Measurements from ENCODE around the gene DNAH17.

Gene DNAH17

GRCh38 chr17:78462148-78462547 lies 115.0 kb downstream of the DNAH17 start:
- no peak overlapping the region for H3K4me3 ChIP-seq (ENCODE audit: low read depth, low read length)
- no peak for DNase-seq
- H3K27me3 ChIP-seq: no peaks in the 10 kb centered on the region
- H3K9me3 ChIP-seq: no peaks in the 10 kb centered on the region
- H3K4me1 ChIP-seq: no peaks in the 10 kb centered on the region
- TF ChIP-seq CTCF (IDR thresholded peaks at IDR 0.05; ENCODE audit: low read depth, low read length): no peak
- H3K36me3 ChIP-seq: no peaks in the 10 kb centered on the region

- Histone ChIP-seq H3K9me3 (no peaks in the 10 kb centered on the region), H3K4me3 (ENCODE audit: low read depth, low read length) (no peak overlapping the region), H3K36me3 (no peaks in the 10 kb centered on the region), H3K4me1 (no peaks in the 10 kb centered on the region), H3K27me3 (no peaks in the 10 kb centered on the region)
- TF ChIP-seq CTCF (IDR thresholded peaks at IDR 0.05; ENCODE audit: low read depth, low read length): no peak
- no peak for DNase-seq
Measured at GRCh38 chr17:78461799-78462053, 115.5 kb downstream of the DNAH17 start.

- Histone ChIP-seq H3K9me3 (no peaks in the 10 kb centered on the region), H3K4me1 (no peaks in the 10 kb centered on the region), H3K36me3 (no peaks in the 10 kb centered on the region), H3K27me3 (no peaks in the 10 kb centered on the region), H3K4me3 (ENCODE audit: low read depth, low read length) (no peak overlapping the region)
- no peak for TF ChIP-seq CTCF (IDR thresholded peaks at IDR 0.05; ENCODE audit: low read depth, low read length)
- DNase-seq: no peak
Measured at GRCh38 chr17:78460951-78461798, 116.0 kb downstream of the DNAH17 start.

- Histone ChIP-seq H3K4me3 (ENCODE audit: low read depth, low read length) (no peak overlapping the region), H3K36me3 (no peaks in the 10 kb centered on the region), H3K4me1 (no peaks in the 10 kb centered on the region), H3K9me3 (no peaks in the 10 kb centered on the region), H3K27me3 (no peaks in the 10 kb centered on the region)
- TF ChIP-seq CTCF (IDR thresholded peaks at IDR 0.05; ENCODE audit: low read depth, low read length): no peak
- DNase-seq: no peak
Measured at GRCh38 chr17:78460176-78460675, 117.0 kb downstream of the DNAH17 start.

GRCh38 chr17:78459696-78460095 lies 117.5 kb downstream of the DNAH17 start:
- Histone ChIP-seq H3K4me3 (ENCODE audit: low read depth, low read length) (no peak overlapping the region), H3K27me3 (no peaks in the 10 kb centered on the region), H3K36me3 (no peaks in the 10 kb centered on the region), H3K4me1 (no peaks in the 10 kb centered on the region), H3K9me3 (no peaks in the 10 kb centered on the region)
- DNase-seq: no peak
- no peak for TF ChIP-seq CTCF (IDR thresholded peaks at IDR 0.05; ENCODE audit: low read depth, low read length)

GRCh38 chr17:78458736-78459335 lies 118.4 kb downstream of the DNAH17 start:
- H3K27me3 ChIP-seq: no peaks in the 10 kb centered on the region
- no peaks in the 10 kb centered on the region for H3K9me3 ChIP-seq
- no peak overlapping the region for H3K4me3 ChIP-seq (ENCODE audit: low read depth, low read length)
- H3K36me3 ChIP-seq: no peaks in the 10 kb centered on the region
- no peak for DNase-seq
- H3K4me1 ChIP-seq: no peaks in the 10 kb centered on the region
- TF ChIP-seq CTCF (IDR thresholded peaks at IDR 0.05; ENCODE audit: low read depth, low read length): no peak
